ENCODE measurements around the gene SIRT7.

GRCh38 chr17:81884968-81885367, 33.0 kb downstream of the SIRT7 start:
- TF ChIP-seq POLR2AphosphoS5 (IDR thresholded peaks at IDR 0.05) = no peak
- no peak for TF ChIP-seq EZH2 (IDR thresholded peaks at IDR 0.05; ENCODE audit: borderline replicate concordance, insufficient read depth, low read length, poor library complexity, severe bottlenecking)
